Measurements from ENCODE around the gene PLA2G15. TPM values are rescaled to one million over a fixed set of nuclear protein-coding genes. Genes with fewer than 3 reads are reported as not detected.

PLA2G15 gene
- total and polyA plus RNA-seq, 2 of the 13 experiments (the other 11 are each of a cell fraction or from before 2014, with no cell fraction given) = 14.4 to 23.7 TPM

DNA sequence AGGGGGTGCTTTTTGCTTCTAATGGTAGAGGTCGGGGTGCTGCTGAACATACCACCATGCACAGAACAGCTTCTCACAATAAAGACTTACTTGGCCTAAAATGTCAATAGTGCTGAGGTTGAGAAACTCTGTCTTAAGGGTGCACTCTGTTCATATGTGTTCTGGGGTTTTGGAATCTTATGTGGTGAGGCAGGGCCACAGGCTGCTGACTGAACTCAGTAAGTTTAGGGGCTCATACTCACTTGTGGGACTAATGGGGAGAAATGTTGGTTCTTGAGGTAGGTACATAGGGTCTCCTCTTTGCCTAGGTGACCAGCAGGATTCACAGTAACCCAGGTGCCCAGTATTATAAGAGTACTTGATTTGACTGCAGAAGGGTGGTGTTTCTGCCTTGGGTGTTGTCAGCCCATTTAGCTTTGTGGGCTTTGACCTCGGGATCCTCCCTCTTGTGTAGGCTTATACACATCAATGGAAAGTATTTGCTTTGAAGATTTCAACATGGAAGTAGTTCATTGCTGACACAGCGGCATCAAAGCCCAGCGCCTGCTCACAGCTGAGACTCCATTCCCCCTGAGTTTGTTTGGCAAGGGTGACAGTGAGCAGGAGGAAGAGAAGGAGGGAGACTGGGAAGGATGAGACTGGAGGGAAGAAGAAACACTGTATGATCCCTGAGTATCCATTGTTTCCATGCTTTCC lies 36.3 kb downstream of the PLA2G15 start (continued):
- TF ChIP-seq, protein P1, sequence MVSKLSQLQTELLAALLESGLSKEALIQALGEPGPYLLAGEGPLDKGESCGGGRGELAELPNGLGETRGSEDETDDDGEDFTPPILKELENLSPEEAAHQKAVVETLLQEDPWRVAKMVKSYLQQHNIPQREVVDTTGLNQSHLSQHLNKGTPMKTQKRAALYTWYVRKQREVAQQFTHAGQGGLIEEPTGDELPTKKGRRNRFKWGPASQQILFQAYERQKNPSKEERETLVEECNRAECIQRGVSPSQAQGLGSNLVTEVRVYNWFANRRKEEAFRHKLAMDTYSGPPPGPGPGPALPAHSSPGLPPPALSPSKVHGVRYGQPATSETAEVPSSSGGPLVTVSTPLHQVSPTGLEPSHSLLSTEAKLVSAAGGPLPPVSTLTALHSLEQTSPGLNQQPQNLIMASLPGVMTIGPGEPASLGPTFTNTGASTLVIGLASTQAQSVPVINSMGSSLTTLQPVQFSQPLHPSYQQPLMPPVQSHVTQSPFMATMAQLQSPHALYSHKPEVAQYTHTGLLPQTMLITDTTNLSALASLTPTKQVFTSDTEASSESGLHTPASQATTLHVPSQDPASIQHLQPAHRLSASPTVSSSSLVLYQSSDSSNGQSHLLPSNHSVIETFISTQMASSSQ (IDR thresholded peaks at IDR 0.05; ENCODE audit: low read depth) = peak; percentile 35; the same call in 1 of the 2 replicates
- TF ChIP-seq, protein P1 (CRISPR knock-in tag; IDR thresholded peaks at IDR 0.05; ENCODE audit: borderline replicate concordance) = peak; percentile 83; the same call in 1 of the 2 replicates
- TF ChIP-seq FOXJ3 (CRISPR knock-in tag; IDR thresholded peaks at IDR 0.05; ENCODE audit: borderline replicate concordance) (peak; percentile 92), TMF1 (CRISPR knock-in tag; IDR thresholded peaks at IDR 0.05; ENCODE audit: low read depth) (no peak), PCBP2 (optimal IDR thresholded peaks at IDR 0.05; ENCODE audit: low read depth, low read length, poor library complexity, severe bottlenecking) (no peak), NFKBIZ (CRISPR knock-in tag; IDR thresholded peaks at IDR 0.05) (peak; percentile 77; the same call in 1 of the 2 replicates), ZFX (CRISPR knock-in tag; IDR thresholded peaks at IDR 0.05; ENCODE audit: low read depth) (peak; percentile 61; the same call in 1 of the 2 replicates), ZNF335 (CRISPR knock-in tag; IDR thresholded peaks at IDR 0.05) (0 out of 2 replicates have a peak, but pooled peaks have one; percentile 15), ZNF547 (CRISPR knock-in tag; IDR thresholded peaks at IDR 0.05) (no peak), DNMT3B (CRISPR knock-in tag; conservative IDR thresholded peaks at IDR 0.05) (peak; percentile 88; the same call in 1 of the 2 replicates), ZNF367 (CRISPR knock-in tag; IDR thresholded peaks at IDR 0.05; ENCODE audit: borderline replicate concordance) (no peak), DMAP1 (CRISPR knock-in tag; IDR thresholded peaks at IDR 0.05) (peak; percentile 72; the same call in 1 of the 2 replicates), CREM (IDR thresholded peaks at IDR 0.05) (peak; percentile 93), CREM (CRISPR knock-in tag; IDR thresholded peaks at IDR 0.05) (no peak), ZFP36L2 (CRISPR knock-in tag; IDR thresholded peaks at IDR 0.05) (no peak), ZNF674 (CRISPR knock-in tag; IDR thresholded peaks at IDR 0.05; ENCODE audit: low read depth) (no peak), KLF16 (CRISPR knock-in tag; IDR thresholded peaks at IDR 0.05) (peak in 1 of 2 experiments; percentile 73; a peak in 1 of 4 replicates)
- TF ChIP-seq, protein P2, sequence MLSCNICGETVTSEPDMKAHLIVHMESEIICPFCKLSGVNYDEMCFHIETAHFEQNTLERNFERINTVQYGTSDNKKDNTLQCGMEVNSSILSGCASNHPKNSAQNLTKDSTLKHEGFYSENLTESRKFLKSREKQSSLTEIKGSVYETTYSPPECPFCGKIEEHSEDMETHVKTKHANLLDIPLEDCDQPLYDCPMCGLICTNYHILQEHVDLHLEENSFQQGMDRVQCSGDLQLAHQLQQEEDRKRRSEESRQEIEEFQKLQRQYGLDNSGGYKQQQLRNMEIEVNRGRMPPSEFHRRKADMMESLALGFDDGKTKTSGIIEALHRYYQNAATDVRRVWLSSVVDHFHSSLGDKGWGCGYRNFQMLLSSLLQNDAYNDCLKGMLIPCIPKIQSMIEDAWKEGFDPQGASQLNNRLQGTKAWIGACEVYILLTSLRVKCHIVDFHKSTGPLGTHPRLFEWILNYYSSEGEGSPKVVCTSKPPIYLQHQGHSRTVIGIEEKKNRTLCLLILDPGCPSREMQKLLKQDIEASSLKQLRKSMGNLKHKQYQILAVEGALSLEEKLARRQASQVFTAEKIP (CRISPR knock-in tag; IDR thresholded peaks at IDR 0.05; ENCODE audit: borderline replicate concordance) = no peak
- TF ChIP-seq, protein P3, sequence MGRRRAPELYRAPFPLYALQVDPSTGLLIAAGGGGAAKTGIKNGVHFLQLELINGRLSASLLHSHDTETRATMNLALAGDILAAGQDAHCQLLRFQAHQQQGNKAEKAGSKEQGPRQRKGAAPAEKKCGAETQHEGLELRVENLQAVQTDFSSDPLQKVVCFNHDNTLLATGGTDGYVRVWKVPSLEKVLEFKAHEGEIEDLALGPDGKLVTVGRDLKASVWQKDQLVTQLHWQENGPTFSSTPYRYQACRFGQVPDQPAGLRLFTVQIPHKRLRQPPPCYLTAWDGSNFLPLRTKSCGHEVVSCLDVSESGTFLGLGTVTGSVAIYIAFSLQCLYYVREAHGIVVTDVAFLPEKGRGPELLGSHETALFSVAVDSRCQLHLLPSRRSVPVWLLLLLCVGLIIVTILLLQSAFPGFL (CRISPR knock-in tag; IDR thresholded peaks at IDR 0.05) = no peak
- TF ChIP-seq, protein P4, sequence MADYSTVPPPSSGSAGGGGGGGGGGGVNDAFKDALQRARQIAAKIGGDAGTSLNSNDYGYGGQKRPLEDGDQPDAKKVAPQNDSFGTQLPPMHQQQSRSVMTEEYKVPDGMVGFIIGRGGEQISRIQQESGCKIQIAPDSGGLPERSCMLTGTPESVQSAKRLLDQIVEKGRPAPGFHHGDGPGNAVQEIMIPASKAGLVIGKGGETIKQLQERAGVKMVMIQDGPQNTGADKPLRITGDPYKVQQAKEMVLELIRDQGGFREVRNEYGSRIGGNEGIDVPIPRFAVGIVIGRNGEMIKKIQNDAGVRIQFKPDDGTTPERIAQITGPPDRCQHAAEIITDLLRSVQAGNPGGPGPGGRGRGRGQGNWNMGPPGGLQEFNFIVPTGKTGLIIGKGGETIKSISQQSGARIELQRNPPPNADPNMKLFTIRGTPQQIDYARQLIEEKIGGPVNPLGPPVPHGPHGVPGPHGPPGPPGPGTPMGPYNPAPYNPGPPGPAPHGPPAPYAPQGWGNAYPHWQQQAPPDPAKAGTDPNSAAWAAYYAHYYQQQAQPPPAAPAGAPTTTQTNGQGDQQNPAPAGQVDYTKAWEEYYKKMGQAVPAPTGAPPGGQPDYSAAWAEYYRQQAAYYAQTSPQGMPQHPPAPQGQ (CRISPR knock-in tag; IDR thresholded peaks at IDR 0.05; ENCODE audit: borderline replicate concordance) = no peak; the same call in 1 of the 2 replicates
- TF ChIP-seq, protein P5, sequence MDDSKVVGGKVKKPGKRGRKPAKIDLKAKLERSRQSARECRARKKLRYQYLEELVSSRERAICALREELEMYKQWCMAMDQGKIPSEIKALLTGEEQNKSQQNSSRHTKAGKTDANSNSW (CRISPR knock-in tag; IDR thresholded peaks at IDR 0.05; ENCODE audit: borderline replicate concordance) = no peak

Data from HepG2 (cell line).